Breast epithelium (tissue), 4 donors: ENCODE data around the gene CCNE1. TPM values are rescaled to one million over a fixed set of nuclear protein-coding genes. Genes with fewer than 3 reads are reported as not detected.

ENCODE experiments used
- DNase-seq, 2 donors: peaks; one replicate each; pipeline ENCODE4 v3.0.0-alpha.2; 2019; ENCODE audit warnings: low spot score in 2 of 2
- H3K27ac ChIP-seq, 2 donors: fragments of 200-600 bp; sonication (generic) in 1 of 2; one replicate each; pipeline ENCODE4 v1.5.1; 2016 to 2019; ENCODE audit warnings: mild to moderate bottlenecking in 1 of 2
- H3K27me3 ChIP-seq, 2 donors: fragments of 200-600 bp; sonication (generic) in 1 of 2; one replicate each; pipeline versions ENCODE4 v1.5.1 to v1.6.0; 2017 to 2019; ENCODE audit warnings: control low read depth in 1 of 2, mild to moderate bottlenecking in 1 of 2
- H3K36me3 ChIP-seq: fragments of 200-600 bp; one replicate; pipeline ENCODE4 v1.5.1; 2019
- H3K4me1 ChIP-seq, 2 donors: fragments of 200-600 bp; sonication (generic); one replicate each; pipeline ENCODE4 v1.5.1; 2016 to 2019; ENCODE audit warnings: control low read depth in 1 of 2
- H3K4me3 ChIP-seq, 3 donors: fragments of 200-600 bp; sonication (generic); 1 replicate in 2 of 3; 2 replicates in 1 of 3; pipeline ENCODE4 v1.5.1; 2016 to 2019; ENCODE audit warnings: mild to moderate bottlenecking in 3 of 3, moderate library complexity in 2 of 3
- H3K9me3 ChIP-seq, 2 donors: fragments of 200-600 bp; sonication (generic) in 1 of 2; one replicate each; pipeline ENCODE4 v1.5.1; 2016 to 2019; ENCODE audit warnings: control low read depth in 1 of 2
- CTCF ChIP-seq, 3 donors: fragments of 450-650 bp; IDR thresholded peaks; one replicate each; pipeline ENCODE4 v1.5.1; 2016 to 2017; ENCODE audit warnings: antibody characterized with exemption in 3 of 3, mild to moderate bottlenecking in 3 of 3, moderate library complexity in 3 of 3
- POLR2A ChIP-seq: fragments of 450-650 bp; IDR thresholded peaks from one replicate; pipeline ENCODE4 v1.6.1; 2016; ENCODE audit warnings: antibody characterized with exemption, mild to moderate bottlenecking, moderate library complexity
- POLR2AphosphoS5 ChIP-seq, 3 donors: sonication (generic); formaldehyde crosslinking; IDR thresholded peaks; one replicate each; pipeline ENCODE4 v1.6.1; 2017; ENCODE audit warnings: antibody characterized with exemption in 3 of 3
- intact Hi-C: fragments of 100-400 bp; cut with DNase I; formaldehyde crosslinking; loops from one replicate; pipeline ENCODE4 v1.15.1; 2023; ENCODE audit warnings: low total_unique reads
- total RNA-seq, 3 donors: library from RNA; depleted of rRNA; stranded (reverse); fragments of >200 nt; gene quantifications; one replicate each; pipeline ENCODE4 v1.1.0, GENCODE V29; 2016

Gene CCNE1
- total RNA-seq, 3 donors from 2014 or later, result 0.33 to 2.1 (median 1.5) TPM

GRCh38 chr19:29860492-29860891 is 48.7 kb downstream of the CCNE1 start:
- no peak for TF ChIP-seq POLR2AphosphoS5 (IDR thresholded peaks at IDR 0.05)
- TF ChIP-seq POLR2A, result no peak
- no peak for TF ChIP-seq CTCF (IDR thresholded peaks at IDR 0.05)
- Histone ChIP-seq H3K36me3 (no peaks in the 10 kb centered on the region), H3K4me1 (no peaks in the 10 kb centered on the region), H3K9me3 (no peaks in the 10 kb centered on the region), H3K27me3 (peaks cover 0 to 41% of the 10 kb centered on the region in 2 donors), H3K4me3 (no peak overlapping the region), H3K27ac (no peak overlapping the region)
- intact Hi-C loops, result no loop called here
- DNase-seq, result no peak

- H3K27me3 ChIP-seq, result peaks cover 0 to 38% of the 10 kb centered on the region in 2 donors
- no peak for DNase-seq
- no peaks in the 10 kb centered on the region for H3K36me3 ChIP-seq
- no peaks in the 10 kb centered on the region for H3K9me3 ChIP-seq
- no peak overlapping the region for H3K27ac ChIP-seq
- intact Hi-C loops, result no loop called here
- H3K4me1 ChIP-seq, result no peaks in the 10 kb centered on the region
- H3K4me3 ChIP-seq, result no peak overlapping the region
- TF ChIP-seq POLR2A (no peak), CTCF (IDR thresholded peaks at IDR 0.05) (no peak), POLR2AphosphoS5 (IDR thresholded peaks at IDR 0.05) (no peak)
Measured at GRCh38 chr19:29861574-29861973, 49.8 kb downstream of the CCNE1 start.

GRCh38 chr19:29866011-29866410 is 54.2 kb downstream of the CCNE1 start:
- Histone ChIP-seq H3K27me3 (peaks cover 0 to 31% of the 10 kb centered on the region in 2 donors), H3K4me3 (no peak overlapping the region), H3K36me3 (no peaks in the 10 kb centered on the region), H3K9me3 (peaks cover 5 to 14% of the 10 kb centered on the region in 2 donors), H3K4me1 (no peaks in the 10 kb centered on the region), H3K27ac (no peak overlapping the region)
- intact Hi-C loops, result no loop called here
- no peak for TF ChIP-seq POLR2A
- no peak for TF ChIP-seq CTCF (IDR thresholded peaks at IDR 0.05)
- TF ChIP-seq POLR2AphosphoS5 (IDR thresholded peaks at IDR 0.05), result no peak
- no peak for DNase-seq

- DNase-seq, result no peak
- Histone ChIP-seq H3K36me3 (no peaks in the 10 kb centered on the region), H3K9me3 (peaks cover 5 to 14% of the 10 kb centered on the region in 2 donors), H3K27me3 (peaks cover 4 to 34% of the 10 kb centered on the region in 2 donors), H3K27ac (no peak overlapping the region), H3K4me1 (no peaks in the 10 kb centered on the region), H3K4me3 (no peak overlapping the region)
- intact Hi-C loops, result no loop called here
- no peak for TF ChIP-seq POLR2AphosphoS5 (IDR thresholded peaks at IDR 0.05)
- no peak for TF ChIP-seq POLR2A
- TF ChIP-seq CTCF (IDR thresholded peaks at IDR 0.05), result no peak
Measured at GRCh38 chr19:29867984-29868383, 56.2 kb downstream of the CCNE1 start.

- H3K4me3 ChIP-seq, result no peak overlapping the region
- intact Hi-C loops, result loop anchor here (10.0 kb wide), 1 partner anchor 106 kb away; no protein-coding TSS in a partner anchor
- H3K4me1 ChIP-seq, result no peaks in the 10 kb centered on the region
- peaks cover 13 to 45% of the 10 kb centered on the region in 2 donors for H3K27me3 ChIP-seq
- no peak for DNase-seq
- TF ChIP-seq CTCF (IDR thresholded peaks at IDR 0.05), result no peak
- no peak overlapping the region for H3K27ac ChIP-seq
- H3K36me3 ChIP-seq, result no peaks in the 10 kb centered on the region
- peaks cover 5 to 14% of the 10 kb centered on the region in 2 donors for H3K9me3 ChIP-seq
Measured at GRCh38 chr19:29871143-29871542, 59.4 kb downstream of the CCNE1 start.
